Natural killer cell (primary cell): ENCODE data around the gene ADPRS. TPM values are rescaled to one million over a fixed set of nuclear protein-coding genes. Genes with fewer than 3 reads are reported as not detected.

Source experiments
- ATAC-seq, 3 donors: fragments of 150-1000 bp in 2 of 3; fragments of 200-7000 bp in 1 of 3; cut with Tn5 transposase; 1 replicate in 1 of 3; 2 replicates in 2 of 3; pipeline ENCODE4 v1.10.0; 2021; ENCODE audit warnings: mild to moderate bottlenecking in 2 of 3, moderate library complexity in 2 of 3
- DNase-seq, 2 donors: peaks; one replicate each; pipeline versions ENCODE4 v3.0.0 to v3.0.0-alpha.2; 2013 to 2021; ENCODE audit warnings: mixed read lengths in 1 of 2
- H3K27ac ChIP-seq: one replicate; pipeline ENCODE4 v1.5.1; 2013; ENCODE audit warnings: mild to moderate bottlenecking, low read length
- H3K27me3 ChIP-seq: one replicate; pipeline ENCODE4 v1.6.1; 2013; ENCODE audit warnings: low read length; ENCODE audit not compliant: control insufficient read depth, insufficient read depth
- H3K36me3 ChIP-seq: one replicate; pipeline ENCODE4 v1.6.1; 2013; ENCODE audit warnings: low read length; ENCODE audit not compliant: control insufficient read depth, insufficient read depth
- H3K4me1 ChIP-seq: one replicate; pipeline ENCODE4 v1.6.1; 2013; ENCODE audit warnings: low read length; ENCODE audit not compliant: control insufficient read depth, insufficient read depth
- H3K4me3 ChIP-seq: one replicate; pipeline ENCODE4 v1.5.1; 2013; ENCODE audit warnings: low read length
- H3K9me3 ChIP-seq: one replicate; pipeline ENCODE4 v1.6.1; 2013; ENCODE audit warnings: low read length; ENCODE audit not compliant: control insufficient read depth, insufficient read depth
- H3K27ac Mint-ChIP-seq, 2 donors: one replicate each; pipeline ENCODE4 v1.8.0; 2022; ENCODE audit warnings: mild to moderate bottlenecking in 2 of 2, mixed read lengths in 2 of 2, moderate library complexity in 1 of 2
- H3K27me3 Mint-ChIP-seq, 2 donors: one replicate each; pipeline ENCODE4 v1.8.0; 2022; ENCODE audit warnings: low read depth in 2 of 2, mixed read lengths in 2 of 2
- H3K36me3 Mint-ChIP-seq: one replicate; pipeline ENCODE4 v1.8.0; 2022; ENCODE audit warnings: mixed read lengths
- H3K4me1 Mint-ChIP-seq, 2 donors: one replicate each; pipeline ENCODE4 v1.8.0; 2022; ENCODE audit warnings: mixed read lengths in 2 of 2
- H3K4me3 Mint-ChIP-seq: one replicate; pipeline ENCODE4 v1.8.0; 2022; ENCODE audit warnings: mild to moderate bottlenecking, moderate library complexity, mixed read lengths
- H3K9me3 Mint-ChIP-seq, 2 donors: one replicate each; pipeline ENCODE4 v1.8.0; 2022; ENCODE audit warnings: mixed read lengths in 2 of 2
- CTCF ChIP-seq: fragments of 200-600 bp; IDR thresholded peaks from one replicate; pipeline ENCODE4 v1.8.0; 2022; ENCODE audit warnings: antibody characterized with exemption
- WGBS: methylation state at CpG from one replicate; pipeline ENCODE4 v1.1.7; 2013; ENCODE audit warnings: missing lambda C conversion rate; ENCODE audit not compliant: insufficient coverage; 5-methylcytosine and 5-hydroxymethylcytosine counted together
- intact Hi-C: fragments of 100-400 bp; cut with micrococcal nuclease; formaldehyde crosslinking; loops from one replicate; pipeline ENCODE4 v1.14.2; 2022
- total RNA-seq, 4 donors: library from RNA; stranded (reverse); fragments of 120-200 nt in 1 of 4; gene quantifications; one replicate each; pipeline versions ENCODE4 v1.2.3 to v1.2.4, GENCODE V29; 2013 to 2022

ADPRS gene
- total RNA-seq, 3 donors from 2014 or later (not counting 1 experiment from before 2014, with no cell fraction given), result 9.6 to 15.9 (median 12.4) TPM

GRCh38 chr1:36128126-36128904, 39.6 kb downstream of the ADPRS start:
- no peak overlapping the region for H3K4me3 ChIP-seq
- DNase-seq (no peak), ATAC-seq (no peak)
- H3K27ac ChIP-seq, result no peak overlapping the region
- Mint-ChIP-seq H3K36me3 (no peaks in the 10 kb centered on the region), H3K4me3 (no peak overlapping the region), H3K4me1 (peaks cover 4 to 30% of the 10 kb centered on the region in 2 donors), H3K9me3 (no peaks in the 10 kb centered on the region), H3K27ac (no peak overlapping the region), H3K27me3 (peaks cover 14 to 23% of the 10 kb centered on the region in 2 donors)
- no peak for TF ChIP-seq CTCF
- intact Hi-C loops, result no loop called here
- H3K4me1 ChIP-seq, result peaks cover 27% of the 10 kb centered on the region
- H3K36me3 ChIP-seq, result no peaks in the 10 kb centered on the region
- no peaks in the 10 kb centered on the region for H3K9me3 ChIP-seq
- H3K27me3 ChIP-seq, result peaks cover 12% of the 10 kb centered on the region
- WGBS, result 91% methylated on average over 11 of the region's 11 CpGs

- Mint-ChIP-seq H3K27me3 (peaks cover 9 to 18% of the 10 kb centered on the region in 2 donors), H3K4me1 (peaks cover 0 to 25% of the 10 kb centered on the region in 2 donors), H3K36me3 (no peaks in the 10 kb centered on the region), H3K27ac (no peak overlapping the region), H3K9me3 (no peaks in the 10 kb centered on the region), H3K4me3 (no peak overlapping the region)
- H3K4me1 ChIP-seq, result peaks cover 22% of the 10 kb centered on the region
- H3K4me3 ChIP-seq, result no peak overlapping the region
- TF ChIP-seq CTCF, result no peak
- H3K9me3 ChIP-seq, result no peaks in the 10 kb centered on the region
- DNase-seq (no peak), ATAC-seq (no peak)
- 96% methylated on average over 3 of the region's 3 CpGs for WGBS
- peaks cover 12% of the 10 kb centered on the region for H3K27me3 ChIP-seq
- intact Hi-C loops, result no loop called here
- no peaks in the 10 kb centered on the region for H3K36me3 ChIP-seq
- no peak overlapping the region for H3K27ac ChIP-seq
Observed at GRCh38 chr1:36128905-36129206, 40.2 kb downstream of the ADPRS start.

GRCh38 chr1:36132029-36132428, 43.3 kb downstream of the ADPRS start:
- H3K4me1 ChIP-seq, result peaks cover 1% of the 10 kb centered on the region
- 75% methylated on average over 3 of the region's 3 CpGs for WGBS
- TF ChIP-seq CTCF, result no peak
- DNase-seq, result no peak
- peaks cover 11% of the 10 kb centered on the region for H3K36me3 ChIP-seq
- H3K27ac ChIP-seq, result no peak overlapping the region
- no peak for ATAC-seq
- H3K27me3 Mint-ChIP-seq, result peaks cover 0 to 3% of the 10 kb centered on the region in 2 donors
- no peak overlapping the region for H3K4me3 Mint-ChIP-seq
- H3K36me3 Mint-ChIP-seq, result no peaks in the 10 kb centered on the region
- intact Hi-C loops, result no loop called here
- no peaks in the 10 kb centered on the region for H3K9me3 ChIP-seq
- no peak overlapping the region for H3K27ac Mint-ChIP-seq
- H3K4me1 Mint-ChIP-seq, result peaks cover 0 to 2% of the 10 kb centered on the region in 2 donors
- H3K4me3 ChIP-seq, result no peak overlapping the region
- no peaks in the 10 kb centered on the region for H3K9me3 Mint-ChIP-seq
- H3K27me3 ChIP-seq, result no peaks in the 10 kb centered on the region

- 88% methylated on average over 3 of the region's 3 CpGs for WGBS
- no peaks in the 10 kb centered on the region for H3K9me3 ChIP-seq
- no peak for ATAC-seq
Observed at GRCh38 chr1:36133484-36133883, 44.8 kb downstream of the ADPRS start.

More at GRCh38 chr1:36133484-36133883, 44.8 kb downstream of the ADPRS start:
- DNase-seq, result no peak
- Mint-ChIP-seq H3K36me3 (no peaks in the 10 kb centered on the region), H3K9me3 (no peaks in the 10 kb centered on the region), H3K27me3 (no peaks in the 10 kb centered on the region), H3K4me3 (no peak overlapping the region), H3K4me1 (no peaks in the 10 kb centered on the region), H3K27ac (no peak overlapping the region)
- TF ChIP-seq CTCF, result no peak
- Histone ChIP-seq H3K4me3 (no peak overlapping the region), H3K27me3 (no peaks in the 10 kb centered on the region), H3K27ac (no peak overlapping the region), H3K4me1 (no peaks in the 10 kb centered on the region), H3K36me3 (peaks cover 25% of the 10 kb centered on the region)
- intact Hi-C loops, result no loop called here
